ENCODE data around the gene TBCK. TPM values are rescaled to one million over a fixed set of nuclear protein-coding genes. Genes with fewer than 3 reads are reported as not detected.

TBCK gene
- total RNA-seq, 1 donor, result 27.7 TPM

DNA sequence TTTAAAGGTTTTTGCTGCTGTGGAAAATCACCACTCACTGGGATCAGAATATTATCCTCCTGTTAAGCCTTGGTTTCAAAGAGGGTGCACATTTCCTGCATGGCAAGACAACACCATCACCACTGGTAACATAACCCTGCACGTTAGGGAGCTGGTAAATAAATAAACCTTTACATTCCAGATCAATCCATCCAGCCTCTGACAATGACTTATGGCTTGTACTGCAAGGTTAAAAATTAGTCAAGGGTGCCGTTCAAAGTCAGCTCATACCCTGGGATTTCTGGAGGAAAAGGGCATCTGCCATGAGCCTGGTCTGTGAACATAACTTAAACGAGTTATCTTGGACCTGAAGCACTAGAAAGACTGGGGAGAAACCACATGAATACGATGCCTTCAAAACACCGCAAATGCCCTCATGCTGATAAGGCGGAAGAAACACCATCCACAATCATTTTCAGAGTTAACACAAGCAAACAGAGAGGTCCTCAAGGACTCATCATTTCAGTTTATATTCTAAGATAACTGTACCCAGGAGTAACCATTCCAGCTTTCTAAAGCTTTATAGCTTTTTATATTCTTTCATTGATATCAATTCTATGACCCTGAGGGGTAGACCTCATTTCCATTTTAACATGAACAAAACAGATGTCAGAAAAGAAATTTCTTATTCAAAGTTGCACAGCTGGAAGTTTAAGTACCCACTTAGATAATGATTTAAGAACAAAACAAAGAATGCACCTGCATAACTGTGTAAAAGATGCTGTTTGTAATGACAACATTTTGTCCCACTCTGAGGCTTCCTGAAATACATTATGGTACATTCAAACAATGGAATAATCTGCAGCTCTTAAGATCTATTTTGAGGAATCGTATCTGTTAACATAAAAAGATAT is 317.6 kb downstream of the TBCK start:
- no peak for DNase-seq (ENCODE audit: low read depth in 2 of 3, low spot score in 2 of 3)

DNA sequence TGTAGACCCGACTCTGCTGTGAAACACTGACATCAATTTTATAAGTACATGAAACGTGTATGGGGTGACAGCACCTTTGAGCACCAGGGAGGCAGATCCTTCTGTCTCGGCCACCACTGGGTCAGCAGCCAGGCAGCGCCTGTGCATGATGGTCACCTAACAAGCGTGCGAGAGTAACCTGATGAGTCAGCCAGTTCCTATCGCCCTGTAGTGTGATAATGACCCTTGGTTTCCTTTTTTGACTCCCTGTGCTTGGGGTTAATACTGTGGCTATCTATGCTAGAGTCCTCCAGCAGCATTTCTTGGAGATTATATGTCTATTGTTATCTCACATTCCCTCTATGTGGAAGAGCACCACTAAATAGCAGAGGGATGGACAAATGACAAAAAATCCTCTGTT is 319.2 kb downstream of the TBCK start:
- no peak for DNase-seq (ENCODE audit: low read depth in 2 of 3, low spot score in 2 of 3)

DNA sequence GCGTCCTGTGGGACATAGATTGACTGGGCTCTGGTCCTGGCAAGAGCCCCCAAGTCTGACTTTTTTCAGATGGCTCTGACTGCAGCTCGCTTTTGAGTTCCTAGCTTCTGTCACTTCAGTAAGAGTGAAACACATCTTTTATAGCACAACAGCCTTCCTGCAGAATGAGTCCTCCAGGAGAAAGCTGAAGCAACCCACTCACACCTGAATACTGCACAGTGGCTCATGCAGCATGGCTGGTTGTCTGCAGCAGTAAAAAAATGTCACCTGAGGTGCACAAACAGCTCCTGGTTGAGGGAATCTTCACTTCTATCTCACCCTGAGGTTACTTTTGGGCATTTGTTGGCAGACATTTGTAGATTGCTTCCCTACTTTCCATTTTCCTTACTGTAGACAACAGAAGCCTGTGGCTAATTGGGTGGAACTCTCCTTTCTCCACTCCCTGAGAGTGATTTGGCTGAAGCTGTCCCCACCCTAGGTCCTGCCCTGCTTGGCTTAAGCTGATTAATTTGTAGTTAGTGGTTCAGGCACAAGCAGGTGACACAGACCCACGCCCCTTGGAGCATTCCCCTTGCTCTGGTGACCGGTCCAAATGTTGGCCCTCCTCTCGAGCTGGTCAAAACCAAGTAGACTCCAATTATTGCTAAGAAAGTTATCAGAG is 321.0 kb downstream of the TBCK start:
- DNase-seq (ENCODE audit: low read depth in 2 of 3, low spot score in 2 of 3), result no peak

DNA sequence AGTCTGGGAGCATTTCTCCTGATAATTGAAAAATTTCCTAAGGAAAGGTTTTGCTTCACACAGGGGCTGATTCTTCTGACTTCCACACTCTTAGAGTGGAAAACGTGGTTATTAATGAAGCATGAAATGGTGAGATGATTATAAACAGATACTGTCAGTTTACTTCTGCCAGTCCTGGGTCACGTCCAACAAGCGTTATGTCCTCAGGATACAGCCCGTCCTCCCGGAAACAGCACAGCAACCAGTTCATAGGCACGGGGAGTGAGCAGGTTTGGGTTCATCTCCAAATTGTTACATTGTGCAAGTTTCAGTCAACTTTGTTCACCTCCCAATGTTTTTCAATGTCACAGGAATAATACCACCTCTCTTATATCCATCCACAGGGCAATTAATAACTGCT is 321.9 kb downstream of the TBCK start:
- DNase-seq (ENCODE audit: low read depth in 2 of 3, low spot score in 2 of 3), result no peak

DNA sequence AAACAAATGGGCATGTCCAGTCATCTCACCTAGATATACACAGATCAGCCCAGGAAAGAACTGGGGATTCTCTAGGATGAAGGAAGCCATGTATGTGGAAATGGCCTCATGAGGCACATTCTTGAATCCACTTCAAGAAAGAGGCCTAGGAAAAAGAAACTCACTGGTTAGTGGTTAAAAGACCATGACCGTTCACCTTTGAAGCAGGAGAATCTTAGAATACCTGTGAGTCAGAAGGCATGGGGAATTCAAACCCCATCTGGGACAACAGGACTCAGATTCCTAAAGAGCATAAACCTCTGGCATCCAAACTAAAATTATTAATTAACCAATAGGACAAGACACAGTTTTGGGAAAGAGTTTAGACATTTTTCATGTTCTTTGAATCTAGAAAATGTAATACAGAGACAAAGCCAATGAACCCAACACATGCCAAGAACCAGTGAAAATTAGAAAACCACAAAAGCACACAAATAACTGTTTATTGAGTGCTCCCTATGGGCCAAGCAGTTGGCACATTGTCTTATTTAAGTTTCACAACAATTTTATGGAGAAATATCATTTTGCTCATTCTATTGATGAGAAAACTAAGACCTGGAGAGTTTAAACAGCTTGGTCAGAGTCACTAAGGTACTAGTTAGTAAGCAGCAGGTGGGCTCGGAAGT is 323.2 kb downstream of the TBCK start:
- DNase-seq (ENCODE audit: low read depth in 2 of 3, low spot score in 2 of 3), result no peak

DNA sequence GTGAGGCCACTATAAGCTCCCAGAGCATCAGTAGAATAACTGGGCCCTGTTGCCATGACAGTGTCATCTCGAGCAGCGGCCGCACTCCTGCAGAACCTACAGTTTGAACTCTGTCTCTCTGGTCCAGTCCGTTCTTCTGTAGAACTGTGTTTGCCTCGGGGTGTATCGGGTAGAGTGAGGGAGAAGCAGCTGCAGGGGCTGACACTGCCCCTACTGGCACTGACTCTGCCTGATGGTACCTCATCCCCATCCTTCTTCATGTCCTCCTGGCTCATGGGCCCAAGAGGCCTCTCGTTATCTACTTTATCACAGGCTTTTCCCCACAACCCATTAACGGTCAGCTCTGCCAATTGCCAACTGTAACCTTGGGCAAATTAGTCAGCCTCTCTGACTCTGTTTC is 324.3 kb downstream of the TBCK start:
- DNase-seq (ENCODE audit: low read depth in 2 of 3, low spot score in 2 of 3), result no peak

Other genes with a start within 250 kb of the TBCK start
- 4.0 TPM for gene AIMP1, start 341 bp upstream of the TBCK start, total RNA-seq
- not detected for gene GIMD1, start 52.6 kb upstream of the TBCK start, total RNA-seq